Loucy (cell line): ENCODE measurements around the gene ASCL1.

ENCODE experiments used
- H2AFZ ChIP-seq: fragments of 200-600 bp; sonication (generic); 2 replicates; pipeline ENCODE4 v1.6.0; 2016; ENCODE audit warnings: antibody characterized with exemption, mild to moderate bottlenecking, low read length, moderate library complexity
- H3F3A ChIP-seq: fragments of 200-600 bp; 2 replicates; pipeline ENCODE4 v1.6.0; 2016; ENCODE audit warnings: antibody characterized with exemption, low read depth, mild to moderate bottlenecking
- H3K27me3 ChIP-seq: fragments of 200-600 bp; sonication (generic); 2 replicates; pipeline ENCODE4 v1.6.1; 2014; ENCODE audit warnings: low read length, mild to moderate bottlenecking; ENCODE audit not compliant: insufficient read depth, poor library complexity, severe bottlenecking
- H3K36me3 ChIP-seq: fragments of 200-600 bp; sonication (generic); 2 replicates; pipeline ENCODE4 v1.6.1; 2016; ENCODE audit warnings: low read length; ENCODE audit not compliant: insufficient read depth
- H3K4me1 ChIP-seq: fragments of 200-600 bp; sonication (generic); 2 replicates; pipeline ENCODE4 v1.5.1; 2014; ENCODE audit warnings: low read length, mild to moderate bottlenecking; ENCODE audit not compliant: insufficient read depth, poor library complexity, severe bottlenecking
- H3K4me2 ChIP-seq: fragments of 200-600 bp; sonication (generic); 2 replicates; pipeline ENCODE4 v1.6.0; 2014; ENCODE audit warnings: antibody characterized with exemption, low read length, low read depth, mild to moderate bottlenecking; ENCODE audit not compliant: poor library complexity, severe bottlenecking
- H3K4me3 ChIP-seq: fragments of 200-600 bp; sonication (generic); 2 replicates; pipeline ENCODE4 v1.5.1; 2014; ENCODE audit warnings: low read length, mild to moderate bottlenecking, mixed read lengths; ENCODE audit not compliant: poor library complexity, severe bottlenecking
- H3K79me2 ChIP-seq: fragments of 200-600 bp; sonication (generic); 2 replicates; pipeline ENCODE4 v1.6.1; 2014; ENCODE audit warnings: low read length; ENCODE audit not compliant: insufficient read depth
- H3K9ac ChIP-seq: fragments of 200-600 bp; sonication (generic); 2 replicates; pipeline ENCODE4 v1.6.0; 2014; ENCODE audit warnings: mild to moderate bottlenecking, low read depth, low read length, moderate library complexity; ENCODE audit not compliant: poor library complexity, severe bottlenecking
- H3K9me2 ChIP-seq: fragments of 200-600 bp; sonication (generic); replicated peaks from 2 replicates; pipeline ENCODE4 v1.6.1; 2016; ENCODE audit warnings: low read depth, low read length, mixed read lengths
- H3K9me3 ChIP-seq: fragments of 200-600 bp; sonication (generic); 2 replicates; pipeline ENCODE4 v1.6.1; 2014; ENCODE audit warnings: mild to moderate bottlenecking, antibody characterized with exemption, low read length, low read depth; ENCODE audit not compliant: insufficient read depth
- H4K20me1 ChIP-seq: fragments of 200-600 bp; sonication (generic); 2 replicates; pipeline ENCODE4 v1.6.0; 2014; ENCODE audit warnings: antibody characterized with exemption, low read length, mild to moderate bottlenecking; ENCODE audit not compliant: insufficient read depth, poor library complexity, severe bottlenecking
- CTCF ChIP-seq: fragments of 200-600 bp; sonication (generic); conservative IDR thresholded peaks from 2 replicates; pipeline ENCODE4 v1.5.1; 2014; ENCODE audit warnings: mild to moderate bottlenecking, antibody characterized with exemption, low read length
- EZH2phosphoT487 ChIP-seq: fragments of 200-600 bp; IDR thresholded peaks from 2 replicates; pipeline ENCODE4 v1.6.1; 2018; ENCODE audit warnings: antibody characterized with exemption, mild to moderate bottlenecking, moderate library complexity, borderline replicate concordance

ASCL1 gene

GRCh38 chr12:102933168-102933567, 24.3 kb upstream of the ASCL1 start:
- H3K4me3 ChIP-seq = no peak overlapping the region
- TF ChIP-seq CTCF (no peak), EZH2phosphoT487 (no peak)
- H3K9ac ChIP-seq = no peak overlapping the region
- H3F3A ChIP-seq = no peaks in the 10 kb centered on the region
- no peaks in the 10 kb centered on the region for H3K4me1 ChIP-seq
- H4K20me1 ChIP-seq = no peaks in the 10 kb centered on the region
- H3K36me3 ChIP-seq = no peaks in the 10 kb centered on the region
- H2AFZ ChIP-seq = no peak overlapping the region
- no peaks in the 10 kb centered on the region; the same call in 1 of the 2 replicates for H3K9me2 ChIP-seq
- no peaks in the 10 kb centered on the region for H3K79me2 ChIP-seq
- no peaks in the 10 kb centered on the region for H3K27me3 ChIP-seq
- H3K4me2 ChIP-seq = no peak overlapping the region
- no peaks in the 10 kb centered on the region for H3K9me3 ChIP-seq

- Histone ChIP-seq H3K4me1 (no peaks in the 10 kb centered on the region), H3F3A (no peaks in the 10 kb centered on the region), H4K20me1 (no peaks in the 10 kb centered on the region), H3K9me2 (no peaks in the 10 kb centered on the region), H2AFZ (no peak overlapping the region), H3K9me3 (no peaks in the 10 kb centered on the region), H3K27me3 (no peaks in the 10 kb centered on the region), H3K4me2 (no peak overlapping the region), H3K9ac (no peak overlapping the region), H3K36me3 (no peaks in the 10 kb centered on the region), H3K79me2 (no peaks in the 10 kb centered on the region), H3K4me3 (no peak overlapping the region)
- TF ChIP-seq EZH2phosphoT487 (no peak), CTCF (no peak)
Measured at GRCh38 chr12:102939059-102939458, 18.4 kb upstream of the ASCL1 start.

GRCh38 chr12:102939670-102940222, 17.7 kb upstream of the ASCL1 start:
- Histone ChIP-seq H3K4me2 (no peak overlapping the region), H3K4me1 (no peaks in the 10 kb centered on the region), H2AFZ (no peak overlapping the region), H3K9me3 (no peaks in the 10 kb centered on the region), H3K9me2 (no peaks in the 10 kb centered on the region), H3K27me3 (no peaks in the 10 kb centered on the region), H3K9ac (no peak overlapping the region), H3K79me2 (no peaks in the 10 kb centered on the region), H3F3A (no peaks in the 10 kb centered on the region), H4K20me1 (no peaks in the 10 kb centered on the region), H3K36me3 (no peaks in the 10 kb centered on the region), H3K4me3 (no peak overlapping the region)
- no peak for TF ChIP-seq CTCF
- TF ChIP-seq EZH2phosphoT487 = no peak
